ENCODE measurements around the gene JUND. TPM values are rescaled to one million over a fixed set of nuclear protein-coding genes. Genes with fewer than 3 reads are reported as not detected.
A peak's percentile ranks its signal among the peaks of the same experiment; 100 is the strongest.

Gene JUND
- total RNA-seq, 1 donor from 2014 or later: 531 TPM

GRCh38 chr19:18284712-18285360, 3.4 kb upstream of the JUND start:
- no peaks in the 10 kb centered on the region for H3K27me3 ChIP-seq
- H3K4me1 ChIP-seq: peaks cover 32% of the 10 kb centered on the region
- TF ChIP-seq POLR2A (IDR thresholded peaks at IDR 0.05): no peak
- TF ChIP-seq POLR2AphosphoS5 (IDR thresholded peaks at IDR 0.05; ENCODE audit: insufficient read depth in 1 of 2, low read depth in 1 of 2): no peak
- TF ChIP-seq, protein P1, sequence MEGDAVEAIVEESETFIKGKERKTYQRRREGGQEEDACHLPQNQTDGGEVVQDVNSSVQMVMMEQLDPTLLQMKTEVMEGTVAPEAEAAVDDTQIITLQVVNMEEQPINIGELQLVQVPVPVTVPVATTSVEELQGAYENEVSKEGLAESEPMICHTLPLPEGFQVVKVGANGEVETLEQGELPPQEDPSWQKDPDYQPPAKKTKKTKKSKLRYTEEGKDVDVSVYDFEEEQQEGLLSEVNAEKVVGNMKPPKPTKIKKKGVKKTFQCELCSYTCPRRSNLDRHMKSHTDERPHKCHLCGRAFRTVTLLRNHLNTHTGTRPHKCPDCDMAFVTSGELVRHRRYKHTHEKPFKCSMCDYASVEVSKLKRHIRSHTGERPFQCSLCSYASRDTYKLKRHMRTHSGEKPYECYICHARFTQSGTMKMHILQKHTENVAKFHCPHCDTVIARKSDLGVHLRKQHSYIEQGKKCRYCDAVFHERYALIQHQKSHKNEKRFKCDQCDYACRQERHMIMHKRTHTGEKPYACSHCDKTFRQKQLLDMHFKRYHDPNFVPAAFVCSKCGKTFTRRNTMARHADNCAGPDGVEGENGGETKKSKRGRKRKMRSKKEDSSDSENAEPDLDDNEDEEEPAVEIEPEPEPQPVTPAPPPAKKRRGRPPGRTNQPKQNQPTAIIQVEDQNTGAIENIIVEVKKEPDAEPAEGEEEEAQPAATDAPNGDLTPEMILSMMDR (IDR thresholded peaks at IDR 0.05): no peak
- no peak overlapping the region for H3K4me3 ChIP-seq
- peak overlapping the region; percentile 38 for H3K27ac ChIP-seq
- no peaks in the 10 kb centered on the region for H3K9me3 ChIP-seq
- DNase-seq (ENCODE audit: extremely low spot score in 2 of 2): no peak
- intact Hi-C loops (cut with DNase I): no loop called here
- no peaks in the 10 kb centered on the region for H3K36me3 ChIP-seq

- Histone ChIP-seq H3K27ac (peak overlapping the region; percentile 100), H3K27me3 (no peaks in the 10 kb centered on the region), H3K4me3 (no peak overlapping the region), H3K36me3 (no peaks in the 10 kb centered on the region), H3K4me1 (peaks cover 40% of the 10 kb centered on the region), H3K9me3 (no peaks in the 10 kb centered on the region)
- intact Hi-C loops (cut with DNase I): no loop called here
- TF ChIP-seq, protein P1 (IDR thresholded peaks at IDR 0.05): no peak
- TF ChIP-seq POLR2AphosphoS5 (IDR thresholded peaks at IDR 0.05; ENCODE audit: insufficient read depth in 1 of 2, low read depth in 1 of 2): no peak
- no peak for TF ChIP-seq POLR2A (IDR thresholded peaks at IDR 0.05)
- DNase-seq (ENCODE audit: extremely low spot score in 2 of 2): no peak
These were observed 1.9 kb upstream of the JUND start for GRCh38 chr19:18283338-18283737.

DNA sequence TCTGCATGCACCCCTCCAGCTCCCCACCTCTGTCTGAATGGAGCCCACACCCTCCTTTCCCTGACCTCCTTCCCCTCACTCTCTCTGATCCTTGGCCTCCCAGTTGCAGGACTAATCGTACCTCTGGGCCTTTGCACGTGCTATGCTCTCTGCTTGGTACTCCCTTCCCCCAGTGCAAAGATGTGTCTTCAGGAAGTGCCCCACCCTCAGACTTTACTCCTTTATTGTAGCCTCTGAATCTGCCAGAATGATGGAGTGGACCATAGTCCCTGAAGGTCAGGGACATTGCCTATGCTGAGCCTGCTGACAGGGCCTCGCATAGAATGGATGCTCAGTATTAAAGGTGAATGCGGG, 1.3 kb upstream of the JUND start:
- Histone ChIP-seq H3K4me1 (peaks cover 40% of the 10 kb centered on the region), H3K4me3 (peak overlapping the region; percentile 62 to 67), H3K27ac (peak overlapping the region; percentile 100), H3K36me3 (no peaks in the 10 kb centered on the region), H3K9me3 (no peaks in the 10 kb centered on the region), H3K27me3 (no peaks in the 10 kb centered on the region)
- no peak for DNase-seq (ENCODE audit: extremely low spot score in 2 of 2)
- no peak for TF ChIP-seq POLR2AphosphoS5 (IDR thresholded peaks at IDR 0.05; ENCODE audit: insufficient read depth in 1 of 2, low read depth in 1 of 2)
- no peak for TF ChIP-seq POLR2A (IDR thresholded peaks at IDR 0.05)
- TF ChIP-seq, protein P1 (IDR thresholded peaks at IDR 0.05): no peak
- intact Hi-C loops (cut with DNase I): no loop called here

DNA sequence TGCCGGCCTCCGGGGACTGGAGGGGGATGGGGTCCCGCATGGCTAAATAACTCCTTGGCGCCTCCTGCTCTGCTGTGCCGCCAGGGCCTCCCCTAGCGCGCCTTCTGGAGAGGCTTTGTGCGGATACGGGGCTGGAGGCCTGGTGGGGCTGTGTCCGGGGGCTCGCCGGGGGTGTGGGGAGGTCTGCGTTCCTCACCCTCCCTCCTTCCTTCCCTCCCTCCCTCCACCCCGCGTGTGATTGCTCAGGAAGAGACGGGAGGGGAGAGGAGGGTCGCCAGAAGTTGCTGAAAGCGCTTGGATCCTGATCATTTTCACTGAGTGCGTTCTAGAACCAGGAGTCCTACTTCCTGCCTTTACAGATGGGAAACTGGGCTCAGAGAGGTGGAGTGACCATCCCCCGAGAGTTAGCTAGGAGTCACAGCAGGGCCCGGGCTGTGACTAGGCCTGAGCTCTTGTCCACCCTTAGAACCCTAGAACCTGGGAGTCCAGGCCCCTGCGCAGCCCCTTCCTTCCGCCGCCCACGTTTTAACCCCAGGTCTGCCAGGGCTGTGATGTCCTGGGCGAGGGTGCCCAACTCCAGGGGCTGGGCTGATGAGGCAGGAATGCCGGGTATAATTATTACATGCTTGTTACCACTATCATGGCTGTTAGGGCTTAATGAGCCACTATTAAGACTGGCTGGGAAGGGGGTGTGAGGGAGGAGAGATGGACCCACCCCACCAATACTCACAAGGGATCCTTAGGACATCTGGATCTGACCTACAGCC, 782 bp upstream of the JUND start:
- TF ChIP-seq POLR2AphosphoS5 (IDR thresholded peaks at IDR 0.05; ENCODE audit: insufficient read depth in 1 of 2, low read depth in 1 of 2): peak in 1 of 2 donors; percentile 89
- TF ChIP-seq, protein P1 (IDR thresholded peaks at IDR 0.05): peak in 1 of 3 experiments; percentile 13
- TF ChIP-seq POLR2A (IDR thresholded peaks at IDR 0.05): peak in 1 of 2 donors; percentile 60
- DNase-seq (ENCODE audit: extremely low spot score in 2 of 2): peak in 1 of 2 donors; percentile 98
- intact Hi-C loops (cut with DNase I): no loop called here
- no peaks in the 10 kb centered on the region for H3K9me3 ChIP-seq
- H3K27me3 ChIP-seq: no peaks in the 10 kb centered on the region
- peak overlapping the region; percentile 100 for H3K27ac ChIP-seq
- peaks cover 41% of the 10 kb centered on the region for H3K4me1 ChIP-seq
- no peaks in the 10 kb centered on the region for H3K36me3 ChIP-seq
- peak overlapping the region; percentile 62 to 67 for H3K4me3 ChIP-seq
